ENCODE measurements around the gene PRSS53.

Gene PRSS53

DNA sequence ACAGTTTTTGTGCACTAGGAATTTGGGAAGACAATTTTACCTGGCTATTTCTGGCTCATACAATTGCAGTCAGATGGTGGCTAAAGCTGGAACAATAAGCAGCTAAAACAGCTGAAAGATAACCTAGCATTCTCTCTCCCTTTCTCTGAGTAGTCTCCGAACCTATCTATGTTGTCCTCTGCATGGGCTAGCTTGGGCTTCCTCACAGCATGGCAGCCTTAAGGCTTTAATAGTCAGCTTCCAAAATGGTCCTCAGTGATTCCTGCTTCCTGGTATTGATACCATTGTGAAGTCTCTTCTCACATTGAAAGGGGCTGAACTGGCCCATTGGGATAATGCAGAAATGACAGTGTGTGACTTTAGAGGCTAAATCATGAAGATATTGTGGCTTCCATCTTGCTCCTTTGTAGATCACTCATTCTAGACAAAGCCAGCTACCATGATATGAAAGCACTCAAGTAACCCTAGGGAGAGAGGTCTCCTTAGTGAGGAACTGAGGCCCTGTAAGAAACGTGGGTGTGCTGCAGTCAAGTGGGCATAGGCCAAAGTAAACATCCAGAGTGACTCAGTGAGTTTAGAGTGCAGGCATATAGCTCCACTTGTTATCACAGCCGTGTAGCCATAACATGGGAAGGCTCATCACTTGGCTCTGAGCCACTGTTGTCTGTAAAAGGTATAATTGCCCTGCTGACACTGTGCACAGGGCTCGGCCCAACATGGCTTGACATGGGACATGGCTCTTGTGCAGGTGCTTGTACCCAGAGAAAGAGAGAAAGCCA is 11.3 kb upstream of the PRSS53 start:
- POLR2A ChIA-PET = interaction anchor here (0.7 to 2.7 kb wide), 4 partner anchors 15 to 322 kb away, joined by 4 to 6 read pairs (median 5); partner anchors contain the start of genes FUS and KAT8

GRCh38 chr16:31094424-31095120 is 5.8 kb upstream of the PRSS53 start, which contains the start of gene VKORC1:
VKORC1 (minus strand) TSS chr16:31094797; CDS start chr16:31094729, 68 bp downstream.
- TF ChIP-seq, protein P1, sequence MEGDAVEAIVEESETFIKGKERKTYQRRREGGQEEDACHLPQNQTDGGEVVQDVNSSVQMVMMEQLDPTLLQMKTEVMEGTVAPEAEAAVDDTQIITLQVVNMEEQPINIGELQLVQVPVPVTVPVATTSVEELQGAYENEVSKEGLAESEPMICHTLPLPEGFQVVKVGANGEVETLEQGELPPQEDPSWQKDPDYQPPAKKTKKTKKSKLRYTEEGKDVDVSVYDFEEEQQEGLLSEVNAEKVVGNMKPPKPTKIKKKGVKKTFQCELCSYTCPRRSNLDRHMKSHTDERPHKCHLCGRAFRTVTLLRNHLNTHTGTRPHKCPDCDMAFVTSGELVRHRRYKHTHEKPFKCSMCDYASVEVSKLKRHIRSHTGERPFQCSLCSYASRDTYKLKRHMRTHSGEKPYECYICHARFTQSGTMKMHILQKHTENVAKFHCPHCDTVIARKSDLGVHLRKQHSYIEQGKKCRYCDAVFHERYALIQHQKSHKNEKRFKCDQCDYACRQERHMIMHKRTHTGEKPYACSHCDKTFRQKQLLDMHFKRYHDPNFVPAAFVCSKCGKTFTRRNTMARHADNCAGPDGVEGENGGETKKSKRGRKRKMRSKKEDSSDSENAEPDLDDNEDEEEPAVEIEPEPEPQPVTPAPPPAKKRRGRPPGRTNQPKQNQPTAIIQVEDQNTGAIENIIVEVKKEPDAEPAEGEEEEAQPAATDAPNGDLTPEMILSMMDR (IDR thresholded peaks at IDR 0.05; ENCODE audit: insufficient read depth, low read length, missing control alignments) = no peak
- H3K4me3 ChIP-seq (ENCODE audit: low read depth, low read length) = peak within 1 kb of the TSS; percentile 95
- ChIA-PET POLR2A (interaction anchor here (1.2 kb wide), 2 partner anchors 23 to 86 kb away, joined by 4 to 6 read pairs; partner anchors contain the start of genes FUS and KAT8), CTCF (interaction anchor here (1.4 to 14.7 kb wide), 6 partner anchors 10 to 141 kb away, joined by 3 to 141 read pairs (median 13); partner anchors contain the start of genes BCKDK, HSD3B7, ZNF646 and ZNF668)
- DNase-seq (ENCODE audit: low read depth, low spot score) = peak; percentile 78

More for the DNA sequence above, 11.3 kb upstream of the PRSS53 start:
- H3K4me3 ChIP-seq (ENCODE audit: low read depth, low read length) = no peak overlapping the region
- TF ChIP-seq, protein P1 (IDR thresholded peaks at IDR 0.05; ENCODE audit: insufficient read depth, low read length, missing control alignments) = no peak
- DNase-seq (ENCODE audit: low read depth, low spot score) = no peak
- CTCF ChIA-PET = interaction anchor here (0.9 to 14.7 kb wide), 5 partner anchors 11 to 146 kb away, joined by 3 to 141 read pairs (median 11); partner anchors contain the start of genes HSD3B7 and PRSS53

- ChIA-PET POLR2A (interaction anchor here (1.2 kb wide), 2 partner anchors 24 to 86 kb away, joined by 4 to 6 read pairs; partner anchors contain the start of genes FUS and KAT8), CTCF (interaction anchor here (1.3 to 14.7 kb wide), 6 partner anchors 8 to 141 kb away, joined by 3 to 141 read pairs (median 8); partner anchors contain the start of genes HSD3B7, ZNF646 and ZNF668)
- peak overlapping the region; percentile 95 for H3K4me3 ChIP-seq (ENCODE audit: low read depth, low read length)
- no peak for DNase-seq (ENCODE audit: low read depth, low spot score)
- TF ChIP-seq, protein P1 (IDR thresholded peaks at IDR 0.05; ENCODE audit: insufficient read depth, low read length, missing control alignments) = no peak
Measured at GRCh38 chr16:31094088-31094423, 5.3 kb upstream of the PRSS53 start.

- no peak for DNase-seq (ENCODE audit: low read depth, low spot score)
- TF ChIP-seq, protein P1 (IDR thresholded peaks at IDR 0.05; ENCODE audit: insufficient read depth, low read length, missing control alignments) = no peak
- POLR2A ChIA-PET = interaction anchor here (1.0 to 2.2 kb wide), 3 partner anchors 11 to 48 kb away, joined by 3 to 15 read pairs (median 3); partner anchors contain the start of genes ZNF646 and ZNF668
- peak overlapping the region; percentile 95 for H3K4me3 ChIP-seq (ENCODE audit: low read depth, low read length)
- CTCF ChIA-PET = interaction anchor here (1.1 to 14.7 kb wide), 7 partner anchors 9 to 352 kb away, joined by 3 to 141 read pairs (median 3); partner anchors contain the start of genes HSD3B7, ZNF646 and ZNF668
Measured at GRCh38 chr16:31093132-31093703, 4.5 kb upstream of the PRSS53 start.

- TF ChIP-seq, protein P1 (IDR thresholded peaks at IDR 0.05; ENCODE audit: insufficient read depth, low read length, missing control alignments) = no peak
- no peak for DNase-seq (ENCODE audit: low read depth, low spot score)
- ChIA-PET POLR2A (interaction anchor here (1.0 to 2.2 kb wide), 3 partner anchors 10 to 47 kb away, joined by 3 to 15 read pairs (median 3); partner anchors contain the start of genes ZNF646 and ZNF668), CTCF (interaction anchor here (0.8 to 14.7 kb wide), 7 partner anchors 11 to 353 kb away, joined by 3 to 141 read pairs (median 3); partner anchors contain the start of gene HSD3B7)
- H3K4me3 ChIP-seq (ENCODE audit: low read depth, low read length) = no peak overlapping the region
Measured at GRCh38 chr16:31092330-31092729, 3.6 kb upstream of the PRSS53 start.
